Endothelial cell of coronary artery (primary cell): ENCODE results near the gene GNL1. TPM values are rescaled to one million over a fixed set of nuclear protein-coding genes. Genes with fewer than 3 reads are reported as not detected.

Source experiments
- total RNA-seq: library from RNA; depleted of rRNA; stranded (reverse); fragments of >200 nt; gene quantifications from 2 replicates; pipeline ENCODE4 v1.2.3, GENCODE V29; 2014

GNL1 gene, protein sequence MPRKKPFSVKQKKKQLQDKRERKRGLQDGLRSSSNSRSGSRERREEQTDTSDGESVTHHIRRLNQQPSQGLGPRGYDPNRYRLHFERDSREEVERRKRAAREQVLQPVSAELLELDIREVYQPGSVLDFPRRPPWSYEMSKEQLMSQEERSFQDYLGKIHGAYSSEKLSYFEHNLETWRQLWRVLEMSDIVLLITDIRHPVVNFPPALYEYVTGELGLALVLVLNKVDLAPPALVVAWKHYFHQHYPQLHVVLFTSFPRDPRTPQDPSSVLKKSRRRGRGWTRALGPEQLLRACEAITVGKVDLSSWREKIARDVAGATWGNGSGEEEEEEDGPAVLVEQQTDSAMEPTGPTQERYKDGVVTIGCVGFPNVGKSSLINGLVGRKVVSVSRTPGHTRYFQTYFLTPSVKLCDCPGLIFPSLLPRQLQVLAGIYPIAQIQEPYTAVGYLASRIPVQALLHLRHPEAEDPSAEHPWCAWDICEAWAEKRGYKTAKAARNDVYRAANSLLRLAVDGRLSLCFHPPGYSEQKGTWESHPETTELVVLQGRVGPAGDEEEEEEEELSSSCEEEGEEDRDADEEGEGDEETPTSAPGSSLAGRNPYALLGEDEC
- 42.6 and 48.7 TPM in 2 replicates for total RNA-seq

DNA sequence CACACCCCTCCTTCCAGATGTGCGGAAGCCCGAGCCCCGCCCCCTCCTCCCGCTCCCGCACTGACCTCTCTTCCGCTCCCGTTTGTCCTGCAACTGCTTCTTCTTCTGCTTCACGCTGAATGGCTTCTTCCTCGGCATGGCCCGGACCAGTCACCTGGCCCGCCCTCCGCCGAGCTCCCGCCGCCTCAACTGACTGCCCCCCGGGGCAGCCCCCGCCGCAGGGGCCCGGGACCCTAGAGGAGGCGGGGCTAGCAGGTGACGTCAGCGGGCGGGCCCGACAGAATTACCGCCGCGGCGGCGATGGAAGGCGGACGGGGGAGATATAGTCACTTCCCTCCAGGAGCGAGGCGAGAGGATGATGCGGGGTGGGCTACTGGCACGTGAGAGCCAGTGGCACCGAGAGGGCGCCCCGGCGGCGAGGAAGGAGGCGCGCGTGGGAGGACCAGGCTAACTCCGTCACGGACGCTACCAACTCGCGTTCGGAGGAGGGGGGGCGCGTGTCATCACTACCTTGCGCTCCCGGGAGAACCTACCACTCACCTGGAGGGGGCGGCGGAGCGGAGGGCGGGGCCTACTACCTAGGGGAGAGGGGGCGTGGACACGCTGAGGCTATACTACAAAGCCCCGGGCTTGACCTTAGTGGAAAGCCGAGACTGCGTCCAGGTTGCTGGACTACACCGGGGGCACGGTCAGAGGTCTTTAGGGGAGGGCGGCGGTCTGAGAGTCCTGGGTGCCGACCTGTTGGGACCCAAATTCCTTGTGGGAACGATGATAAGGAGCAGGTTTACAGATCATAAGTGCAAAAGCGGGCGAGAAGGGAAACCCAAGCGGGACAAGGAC, at the start of gene GNL1:
GNL1 (minus strand) TSS at position 424 of the 840 bp plus-strand sequence; CDS start at position 138, 286 bp downstream.

DNA sequence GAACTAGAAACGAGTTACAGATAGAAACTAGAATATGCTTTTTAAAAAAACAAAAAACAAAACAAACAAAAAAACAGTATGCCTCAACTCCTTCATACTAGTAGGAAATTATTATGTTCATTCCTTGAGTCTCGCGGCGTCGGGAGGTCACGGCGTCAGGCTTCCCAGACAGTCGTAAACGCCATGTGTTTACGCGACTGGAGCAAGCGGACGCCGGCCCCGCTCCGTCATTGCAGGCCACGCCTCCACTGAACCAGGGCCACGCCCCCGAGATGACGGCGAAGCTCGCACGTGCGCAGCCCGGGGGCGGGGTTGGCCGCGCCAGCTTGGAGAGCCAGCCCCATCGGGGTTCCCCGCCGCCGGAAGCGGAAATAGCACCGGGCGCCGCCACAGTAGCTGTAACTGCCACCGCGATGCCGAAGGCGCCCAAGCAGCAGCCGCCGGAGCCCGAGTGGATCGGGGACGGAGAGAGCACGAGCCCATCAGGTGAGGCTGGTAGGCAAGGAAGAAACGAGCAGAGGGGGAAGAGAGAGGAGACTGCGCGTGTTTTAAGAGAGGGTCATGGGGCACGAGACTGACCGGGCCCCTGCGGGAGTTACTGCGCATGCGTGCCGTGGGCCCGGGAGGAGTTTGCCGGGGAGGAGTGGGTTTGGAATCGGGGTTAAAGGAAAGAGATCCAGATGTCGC, 14.9 kb upstream of the GNL1 start, which contains the start of gene ABCF1:
ABCF1 (plus strand) TSS at position 368 of the 687 bp plus-strand sequence; CDS start at position 414, 46 bp downstream.

DNA sequence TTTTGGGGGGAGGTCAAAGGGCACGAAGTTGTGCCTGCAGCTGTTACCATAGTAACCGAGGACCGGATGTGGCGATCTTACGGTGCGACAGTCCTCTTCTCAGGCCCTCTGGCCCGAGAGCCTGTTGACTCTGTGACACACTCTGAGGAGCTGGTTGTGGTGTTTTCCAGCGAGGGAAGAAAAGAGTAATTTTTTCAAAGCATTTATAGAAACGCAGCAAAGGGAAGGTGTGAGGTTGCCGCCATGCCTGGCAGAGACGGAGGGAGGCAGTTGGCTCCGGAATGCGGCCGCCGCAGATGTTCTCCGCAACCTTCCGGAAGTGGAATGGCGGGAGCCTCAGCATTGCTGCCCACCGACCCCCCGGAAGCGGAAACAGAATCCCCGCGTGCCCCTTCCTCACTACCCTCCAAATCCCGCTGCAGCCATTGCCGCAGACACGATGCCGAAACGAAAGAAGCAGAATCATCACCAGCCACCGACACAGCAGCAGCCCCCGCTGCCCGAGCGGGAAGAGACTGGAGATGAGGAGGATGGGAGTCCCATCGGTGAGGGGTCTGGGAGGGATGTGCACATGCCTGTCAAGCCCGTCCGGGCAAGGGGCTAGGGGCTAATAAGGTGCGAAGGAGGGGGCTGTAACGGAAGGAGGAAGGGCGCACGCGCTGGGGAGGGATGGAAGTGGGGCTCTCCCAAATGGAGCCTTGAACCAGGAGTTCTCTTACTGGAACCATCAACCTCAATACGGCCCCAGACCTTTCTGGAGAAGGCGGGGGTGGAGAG, 805 bp upstream of the GNL1 start, which contains the start of gene PRR3:
PRR3 (plus strand) TSS at position 390 of the 777 bp plus-strand sequence; CDS start at position 440, 50 bp downstream.

Other genes with a start within 250 kb of the GNL1 start
- 7.3 and 7.6 TPM in 2 replicates for gene TRIM39, start 229.6 kb downstream of the GNL1 start, total RNA-seq
- gene RPP21, start 211.3 kb downstream of the GNL1 start, total RNA-seq = 23.8 and 33.0 TPM in 2 replicates
- gene HLA-E, start 67.0 kb downstream of the GNL1 start, total RNA-seq = 353 and 390 TPM in 2 replicates
- 3.6 and 3.8 TPM in 2 replicates for gene PRR3, start 806 bp upstream of the GNL1 start, total RNA-seq
- 48.6 and 48.8 TPM in 2 replicates for gene ABCF1, start 15.0 kb upstream of the GNL1 start, total RNA-seq
- gene PPP1R10, start 60.8 kb upstream of the GNL1 start, total RNA-seq = 9.6 and 14.0 TPM in 2 replicates
- 31.5 and 31.6 TPM in 2 replicates for gene MRPS18B, start 61.4 kb upstream of the GNL1 start, total RNA-seq
- gene ATAT1, start 70.4 kb upstream of the GNL1 start, total RNA-seq = 3.0 and 3.1 TPM in 2 replicates
- gene C6orf136, start 90.6 kb upstream of the GNL1 start, total RNA-seq = 1.6 and 2.8 TPM in 2 replicates
- 36.8 and 41.7 TPM in 2 replicates for gene DHX16, start 116.5 kb upstream of the GNL1 start, total RNA-seq
- 55.8 and 62.1 TPM in 2 replicates for gene PPP1R18, start 130.2 kb upstream of the GNL1 start, total RNA-seq
- gene NRM, start 134.5 kb upstream of the GNL1 start, total RNA-seq = 1.4 TPM in 2 replicates
- gene MDC1, start 160.8 kb upstream of the GNL1 start, total RNA-seq = 6.3 and 7.2 TPM in 2 replicates
- gene TUBB, start 163.9 kb upstream of the GNL1 start, total RNA-seq = 474 and 495 TPM in 2 replicates
- gene FLOT1, start 186.2 kb upstream of the GNL1 start, total RNA-seq = 48.8 and 110 TPM in 2 replicates
- 76.0 and 82.1 TPM in 2 replicates for gene IER3, start 188.1 kb upstream of the GNL1 start, total RNA-seq